NCI-H510A treated with DMSO at 0.1 percent for 48 hours (cell line): ENCODE results near the gene SHROOM3.

Source experiments
- DNase-seq: peaks from one replicate; lab custom pipeline; 2025; lab: John Stamatoyannopoulos, UW

SHROOM3 gene

GRCh38 chr4:76569706-76570105 is 134.7 kb downstream of the SHROOM3 start:
- no peak for DNase-seq

- DNase-seq: peak; percentile 85
Measured at GRCh38 chr4:76570141-76570973, 135.3 kb downstream of the SHROOM3 start.

- peak; percentile 69 for DNase-seq
Measured at GRCh38 chr4:76571274-76571673, 136.2 kb downstream of the SHROOM3 start.

- no peak for DNase-seq
Measured at GRCh38 chr4:76572224-76572623, 137.2 kb downstream of the SHROOM3 start.

- no peak for DNase-seq
Measured at GRCh38 chr4:76576824-76577223, 141.8 kb downstream of the SHROOM3 start.

GRCh38 chr4:76578002-76578560 is 143.1 kb downstream of the SHROOM3 start:
- DNase-seq: no peak

- peak; percentile 93 for DNase-seq
Measured at GRCh38 chr4:76579596-76580375, 144.8 kb downstream of the SHROOM3 start.

GRCh38 chr4:76581077-76581962 is 146.3 kb downstream of the SHROOM3 start:
- no peak for DNase-seq

- DNase-seq: peak; percentile 37
Measured at GRCh38 chr4:76582074-76582816, 147.2 kb downstream of the SHROOM3 start.

GRCh38 chr4:76582817-76583087 is 147.7 kb downstream of the SHROOM3 start:
- DNase-seq: no peak

- peak; percentile 31 for DNase-seq
Measured at GRCh38 chr4:76584241-76585152, 149.5 kb downstream of the SHROOM3 start.

GRCh38 chr4:76585272-76585671 is 150.2 kb downstream of the SHROOM3 start:
- peak; percentile 16 for DNase-seq

- peak; percentile 95 for DNase-seq
Measured at GRCh38 chr4:76585897-76586360, 150.9 kb downstream of the SHROOM3 start.

GRCh38 chr4:76588274-76588673 is 153.2 kb downstream of the SHROOM3 start:
- DNase-seq: no peak

GRCh38 chr4:76589402-76589801 is 154.4 kb downstream of the SHROOM3 start:
- no peak for DNase-seq

GRCh38 chr4:76589872-76590797 is 155.1 kb downstream of the SHROOM3 start:
- DNase-seq: no peak

GRCh38 chr4:76590798-76591281 is 155.8 kb downstream of the SHROOM3 start:
- no peak for DNase-seq

- DNase-seq: no peak
Measured at GRCh38 chr4:76591992-76592391, 157.0 kb downstream of the SHROOM3 start.

- no peak for DNase-seq
Measured at GRCh38 chr4:76592460-76592859, 157.4 kb downstream of the SHROOM3 start.
